AG09309 (cell line): ENCODE data around the gene AGL.

Source experiments
- DNase-seq: peaks from one replicate; pipeline ENCODE4 v3.0.0-alpha.2; 2010; ENCODE audit warnings: low read depth
- H3K4me3 ChIP-seq: 2 replicates; pipeline ENCODE4 v1.5.1; 2011; ENCODE audit warnings: mild to moderate bottlenecking, low read depth, low read length, moderate library complexity; ENCODE audit not compliant: control insufficient read depth
- CTCF ChIP-seq: IDR thresholded peaks from 2 replicates; pipeline ENCODE4 v1.5.1; 2011; ENCODE audit warnings: mild to moderate bottlenecking, low read depth, low read length, inconsistent platforms; ENCODE audit not compliant: insufficient read depth, control insufficient read depth; ENCODE audit errors: missing control alignments

The AGL gene

DNA sequence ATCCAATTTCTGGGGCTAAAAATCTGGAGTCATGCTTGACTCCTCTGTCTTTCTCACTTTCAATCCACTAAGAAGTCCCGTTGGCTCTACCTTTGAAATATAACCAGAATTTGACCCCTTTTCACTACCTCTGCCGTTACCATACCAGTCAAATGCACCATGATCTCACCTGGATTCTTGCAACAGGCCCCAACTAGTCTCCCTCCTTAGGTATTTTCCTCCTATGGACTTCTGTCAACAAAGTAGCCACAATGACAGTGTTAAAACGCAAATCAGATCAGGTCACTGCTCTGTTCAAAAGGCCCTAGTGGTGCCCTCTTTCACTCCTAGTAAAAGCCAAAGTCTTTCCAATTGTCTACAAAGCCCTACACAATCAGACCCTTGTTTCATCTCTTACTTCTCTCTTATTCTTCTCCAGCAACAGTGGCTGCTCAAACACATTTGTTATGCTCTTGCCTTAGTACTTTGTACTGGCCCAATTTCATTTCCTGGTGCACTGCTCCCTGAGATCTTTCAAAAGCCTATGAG is 35.7 kb upstream of the AGL start:
- no peak for TF ChIP-seq CTCF
- DNase-seq: no peak
- no peak overlapping the region for H3K4me3 ChIP-seq

DNA sequence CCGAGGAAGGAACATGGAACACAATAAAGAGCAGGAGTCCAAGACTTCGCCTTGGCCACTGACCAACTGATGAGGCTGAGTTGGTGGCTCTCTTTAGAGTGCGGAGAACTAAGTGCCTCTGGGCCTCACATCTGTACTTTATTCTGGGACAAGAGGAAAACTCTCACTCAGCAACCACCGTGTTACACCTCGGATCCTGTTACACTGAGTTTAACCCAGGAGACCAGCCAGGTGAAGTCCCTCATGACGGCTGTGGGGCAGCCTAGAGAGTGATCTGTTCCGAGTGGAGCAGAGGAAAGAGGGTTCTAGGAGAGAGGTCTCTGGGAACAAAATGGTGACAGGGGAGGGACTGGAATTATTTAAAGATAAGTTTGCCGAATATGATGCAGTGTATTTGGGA is 33.5 kb upstream of the AGL start:
- DNase-seq: no peak
- no peak for TF ChIP-seq CTCF

GRCh38 chr1:99818063-99818699 is 32.0 kb upstream of the AGL start:
- no peak for TF ChIP-seq CTCF
- peak; percentile 33 for DNase-seq
- H3K4me3 ChIP-seq: no peak overlapping the region

More for the DNA sequence above, 33.5 kb upstream of the AGL start:
- H3K4me3 ChIP-seq: no peak overlapping the region

DNA sequence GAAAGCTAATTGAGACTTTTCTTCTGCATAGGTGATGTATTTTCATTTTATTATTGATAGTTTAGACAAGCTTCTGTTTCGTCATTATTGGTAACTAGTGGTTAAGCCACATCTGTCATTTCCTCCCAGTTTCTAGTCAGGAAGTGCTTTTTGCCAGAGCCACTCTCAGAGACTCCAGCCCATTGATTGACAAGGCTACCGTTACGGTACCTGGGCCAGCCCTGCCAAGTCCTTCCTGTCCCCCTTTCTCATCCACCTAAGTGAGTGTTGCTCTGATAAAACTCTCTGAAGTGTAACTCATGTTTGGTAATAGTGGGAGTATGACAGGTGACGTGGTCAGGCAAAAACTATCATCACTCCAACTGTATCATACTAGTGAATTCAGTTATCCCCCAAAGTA is 29.6 kb upstream of the AGL start:
- no peak for DNase-seq
- no peak overlapping the region for H3K4me3 ChIP-seq
- no peak for TF ChIP-seq CTCF

DNA sequence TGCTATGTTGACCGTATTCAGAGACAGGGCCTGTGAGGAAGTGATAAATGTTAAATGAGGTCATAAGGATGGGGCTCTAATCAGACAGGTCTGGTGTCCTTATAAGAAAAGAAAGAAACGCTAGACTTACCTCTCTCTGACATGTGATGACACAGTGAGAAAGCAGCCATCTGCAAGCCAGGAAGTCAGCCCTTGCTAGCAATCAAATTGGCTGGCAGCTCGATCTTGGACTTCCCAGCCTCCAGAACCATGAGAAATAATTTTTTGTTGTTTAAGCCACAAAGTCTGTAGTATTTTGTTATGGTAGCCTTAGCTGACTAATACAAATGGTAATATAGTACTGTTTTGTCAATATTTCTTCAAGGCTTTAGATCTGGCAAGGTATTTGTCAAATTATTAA is 25.1 kb upstream of the AGL start:
- no peak for DNase-seq
- no peak for TF ChIP-seq CTCF
- H3K4me3 ChIP-seq: no peak overlapping the region

DNA sequence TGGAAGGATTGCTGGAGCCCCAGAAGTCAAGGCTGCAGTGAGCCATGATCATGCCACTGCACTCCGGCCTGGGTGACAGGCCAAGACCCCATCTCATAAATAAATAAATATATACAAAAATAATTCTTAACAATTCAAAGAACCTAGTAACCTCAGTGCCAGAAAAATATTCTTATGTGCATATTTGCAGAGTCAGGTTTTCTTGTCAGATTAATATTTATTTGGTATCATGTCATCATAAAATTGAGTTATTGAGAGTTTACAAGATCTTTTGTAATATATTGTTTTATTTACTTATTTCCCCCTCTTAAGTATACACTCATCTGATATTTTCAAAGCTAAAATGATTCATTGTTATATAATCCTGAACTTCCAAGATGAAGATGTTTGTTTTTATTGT is 24.5 kb upstream of the AGL start:
- no peak for DNase-seq
- no peak overlapping the region for H3K4me3 ChIP-seq
- TF ChIP-seq CTCF: no peak
